ENCODE measurements around the gene CELF5. TPM values are rescaled to one million over a fixed set of nuclear protein-coding genes. Genes with fewer than 3 reads are reported as not detected.
"Not testable (repeated sequence)": the region's sequence is repeated elsewhere in the genome, so short reads cannot be mapped to it uniquely, and the experiment has no call there.

The CELF5 gene
- total RNA-seq, 1 donor from 2014 or later = 0.18 TPM

DNA sequence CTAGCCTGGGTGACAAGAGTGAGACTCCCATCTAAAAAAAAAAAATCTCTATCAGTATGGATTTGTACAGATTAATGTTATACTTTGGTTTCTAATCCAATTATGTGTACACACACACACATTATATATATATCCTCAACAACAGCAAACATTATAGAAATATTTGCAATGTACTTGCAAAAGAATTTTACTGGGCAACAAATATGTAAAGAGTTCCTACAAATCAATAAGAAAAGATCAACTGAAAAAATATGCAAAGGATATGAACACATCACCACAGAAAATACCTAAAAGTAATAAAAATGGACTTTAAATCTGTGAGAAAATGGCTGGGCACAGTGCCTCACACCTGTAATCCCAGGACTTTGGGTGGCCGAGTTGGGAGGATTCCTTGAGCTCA lies 101.0 kb downstream of the CELF5 start:
- DNase-seq (ENCODE audit: low spot score) = no peak
- intact Hi-C loops (cut with DNase I) = no loop called here
- no peak for ATAC-seq

DNA sequence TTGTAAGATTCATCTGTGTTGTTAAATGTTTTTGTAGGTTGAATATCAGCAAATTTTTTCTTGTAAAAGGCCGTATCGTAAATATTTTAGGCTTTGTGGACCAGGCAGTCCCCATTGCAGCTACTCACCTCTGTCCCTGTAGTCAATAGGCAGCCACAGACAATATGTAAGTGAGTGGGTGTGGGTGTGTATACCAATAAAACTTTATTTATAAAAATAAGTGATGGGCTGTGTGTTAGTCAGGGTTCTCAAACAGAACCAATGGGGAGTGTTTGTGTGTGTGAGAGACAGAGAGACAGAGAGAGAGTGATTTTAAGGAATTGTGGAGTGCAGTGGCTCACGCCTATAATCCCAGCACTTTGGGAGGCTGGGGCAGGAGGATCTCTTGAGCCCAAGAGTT lies 104.3 kb downstream of the CELF5 start:
- intact Hi-C loops (cut with DNase I) = no loop called here
- no peak for ATAC-seq
- no peak for DNase-seq (ENCODE audit: low spot score)

DNA sequence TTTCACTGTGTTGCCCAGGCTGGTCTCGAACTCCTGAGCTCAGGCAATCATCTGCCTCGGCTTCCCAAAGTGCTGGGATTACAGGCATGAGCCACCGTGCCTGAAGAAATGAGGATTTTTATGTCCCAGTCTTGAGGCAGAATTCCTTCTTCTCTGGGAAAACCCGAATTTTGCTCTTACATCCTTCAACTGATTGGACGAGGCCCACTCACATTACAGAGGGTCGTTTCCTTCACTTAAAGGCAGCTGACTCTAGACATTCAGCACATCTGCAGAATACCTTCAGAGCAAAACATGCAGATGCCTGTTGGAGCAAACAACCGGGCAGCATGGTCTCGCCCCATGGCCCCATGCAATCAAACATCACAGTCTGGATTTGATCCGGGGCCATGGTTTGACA lies 105.6 kb downstream of the CELF5 start:
- intact Hi-C loops (cut with DNase I) = loop anchor here (5.0 kb wide), 1 partner anchor 97 kb away; no protein-coding TSS in a partner anchor
- ATAC-seq = no peak
- DNase-seq (ENCODE audit: low spot score) = no peak

DNA sequence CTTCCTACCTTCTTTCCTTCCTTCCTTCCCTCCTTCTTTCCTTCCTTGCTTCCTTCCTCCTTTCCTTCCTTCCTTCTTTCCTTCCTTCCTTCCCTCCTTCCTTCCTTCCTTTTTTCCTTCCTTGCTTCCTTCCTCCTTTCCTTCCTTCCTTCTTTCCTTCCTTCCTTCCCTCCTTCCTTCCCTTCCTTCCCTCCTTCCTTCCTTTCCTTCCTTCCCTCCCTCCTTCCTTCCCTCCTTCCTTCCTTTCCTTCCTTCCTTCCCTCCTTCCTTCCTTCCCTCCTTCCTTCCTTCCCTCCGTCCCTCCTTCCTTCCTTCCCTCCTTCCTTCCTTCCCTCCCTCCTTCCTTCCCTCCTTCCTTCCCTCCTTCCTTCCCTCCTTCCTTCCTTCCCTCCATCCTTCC lies 107.8 kb downstream of the CELF5 start:
- intact Hi-C loops (cut with DNase I) = loop anchor here (5.0 kb wide), 1 partner anchor 95 kb away; no protein-coding TSS in a partner anchor
- not testable (repeated sequence) for DNase-seq (ENCODE audit: low spot score); ATAC-seq

DNA sequence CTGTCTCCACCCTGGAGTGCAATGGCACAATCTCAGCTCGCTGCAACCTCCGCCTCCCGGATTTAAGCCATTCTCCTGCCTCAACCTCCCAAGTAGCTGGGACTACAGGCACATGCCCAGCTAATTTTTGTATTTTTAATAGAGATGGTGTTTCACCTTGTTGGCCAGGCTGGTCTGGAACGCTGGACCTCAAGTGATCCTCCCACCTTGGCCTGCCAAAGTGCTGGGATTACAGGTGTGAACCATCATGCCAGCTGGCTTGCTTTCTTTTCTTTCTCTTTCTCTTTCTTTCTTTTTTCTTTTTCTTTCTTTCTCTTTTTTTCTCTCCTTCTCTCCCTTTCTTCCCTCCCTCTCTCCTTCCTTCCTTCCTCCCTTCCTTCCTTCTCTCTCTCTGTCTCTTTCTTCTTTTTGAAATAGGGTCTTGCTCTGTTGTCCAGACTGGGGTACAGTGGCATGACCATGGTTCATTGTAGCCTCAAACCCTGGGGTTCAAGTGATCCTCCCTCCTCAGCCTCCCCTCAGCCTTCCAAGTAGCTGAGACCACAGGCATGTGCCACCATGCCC lies 108.6 kb downstream of the CELF5 start:
- intact Hi-C loops (cut with DNase I) = loop anchor here (5.0 kb wide), 1 partner anchor 94 kb away; no protein-coding TSS in a partner anchor
- DNase-seq (ENCODE audit: low spot score) (no peak), ATAC-seq (no peak)

DNA sequence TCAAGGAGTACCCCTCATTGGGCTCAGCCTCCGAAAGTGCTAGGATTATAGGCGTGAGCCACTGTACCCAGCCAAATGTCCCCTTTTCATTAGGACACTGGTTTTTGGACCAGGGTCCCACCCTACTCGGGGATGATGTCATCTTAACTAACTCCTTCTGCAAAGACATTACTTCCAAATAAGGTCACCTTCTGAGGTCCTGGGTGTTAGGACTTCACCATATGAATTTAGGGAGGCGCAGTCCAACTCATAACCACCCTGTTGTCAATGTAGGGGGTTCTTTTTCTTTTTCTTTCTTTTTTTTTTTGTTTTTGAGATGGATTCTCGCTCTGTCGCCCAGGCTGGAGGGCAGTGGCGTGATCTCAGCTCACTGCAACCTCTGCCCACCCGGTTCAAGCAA lies 109.2 kb downstream of the CELF5 start:
- DNase-seq (ENCODE audit: low spot score) (no peak), ATAC-seq (no peak)
- intact Hi-C loops (cut with DNase I) = loop anchor here (5.0 kb wide), 1 partner anchor 94 kb away; no protein-coding TSS in a partner anchor

DNA sequence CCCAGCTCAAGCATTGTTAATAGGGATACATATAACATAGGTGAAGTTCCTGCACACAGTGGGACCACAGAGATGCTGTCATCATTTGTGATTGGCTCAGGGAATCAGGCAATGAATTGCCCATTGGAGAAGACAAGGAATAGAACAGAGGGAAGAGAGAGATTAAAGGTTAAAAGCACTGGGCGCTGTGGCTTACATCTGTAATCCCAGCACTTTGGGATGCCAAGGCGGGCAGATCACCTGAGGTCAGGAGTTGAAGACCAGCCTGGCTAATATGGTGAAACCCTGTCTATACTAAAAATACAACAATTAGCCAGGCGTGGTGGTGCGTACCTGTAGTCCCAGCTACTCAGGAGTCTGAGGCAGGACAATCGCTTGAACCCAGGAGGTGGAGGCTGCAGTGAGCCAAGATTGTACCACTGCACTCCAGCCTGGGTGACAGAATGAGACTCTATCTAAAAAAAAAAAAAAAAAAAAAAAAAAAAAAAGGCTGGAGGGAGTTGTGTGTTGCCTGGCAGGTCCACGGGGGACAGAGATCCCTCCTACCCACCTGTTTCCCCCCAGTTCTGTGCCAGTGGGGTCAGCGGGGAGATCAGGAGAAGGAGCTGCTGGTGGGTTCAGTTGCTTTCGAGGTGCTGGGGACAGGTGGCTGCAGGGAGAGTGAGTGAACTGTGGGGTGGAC lies 110.4 kb downstream of the CELF5 start:
- not testable (repeated sequence) for ATAC-seq; DNase-seq (ENCODE audit: low spot score)
- intact Hi-C loops (cut with DNase I) = loop anchor here (5.0 kb wide), 1 partner anchor 92 kb away; no protein-coding TSS in a partner anchor

DNA sequence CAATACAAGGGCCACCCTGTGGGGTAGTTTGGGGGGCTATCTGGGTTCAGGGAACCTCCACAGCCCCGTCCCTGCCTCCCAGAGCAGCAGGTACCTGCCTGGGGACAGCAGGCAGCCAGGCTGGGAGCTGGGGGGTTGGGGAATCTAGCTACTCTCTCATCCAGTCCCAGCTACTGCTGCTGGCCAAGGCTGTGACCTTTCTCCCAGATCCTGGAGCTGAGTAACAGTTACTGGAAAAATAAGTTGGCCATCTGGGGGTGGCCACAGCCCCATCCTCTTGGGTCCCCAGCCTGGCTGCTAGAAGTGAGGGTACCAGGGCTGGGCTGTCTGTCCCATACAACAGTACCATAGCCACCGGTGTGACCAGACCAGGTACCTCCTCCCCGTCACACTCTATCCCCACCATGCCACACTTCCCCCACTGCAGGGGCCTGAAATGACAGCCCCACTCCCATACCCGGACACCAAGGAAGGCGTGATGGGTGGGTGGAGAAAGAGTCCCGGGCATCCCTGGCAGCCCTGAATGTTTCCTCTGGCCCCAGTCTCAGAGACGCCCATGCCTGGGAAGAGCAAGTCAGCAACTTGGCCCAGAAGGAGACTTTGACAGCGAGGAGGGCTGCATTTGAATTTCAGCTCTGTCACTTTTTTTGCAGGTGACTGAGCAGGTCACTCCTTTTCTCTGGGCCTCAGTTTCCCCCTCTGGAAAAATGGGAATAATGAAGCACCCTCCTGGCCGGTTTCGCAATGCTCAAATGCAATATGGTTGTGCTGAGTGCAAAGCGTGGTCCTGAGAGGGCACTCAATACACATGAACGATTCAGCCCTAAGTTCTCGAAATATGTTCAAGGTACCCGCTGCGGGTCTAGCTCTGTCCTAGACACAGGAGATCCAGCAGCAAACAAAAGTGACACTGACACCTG lies 111.2 kb downstream of the CELF5 start:
- intact Hi-C loops (cut with DNase I) = no loop called here
- peak; percentile 53 for ATAC-seq
- no peak for DNase-seq (ENCODE audit: low spot score)

DNA sequence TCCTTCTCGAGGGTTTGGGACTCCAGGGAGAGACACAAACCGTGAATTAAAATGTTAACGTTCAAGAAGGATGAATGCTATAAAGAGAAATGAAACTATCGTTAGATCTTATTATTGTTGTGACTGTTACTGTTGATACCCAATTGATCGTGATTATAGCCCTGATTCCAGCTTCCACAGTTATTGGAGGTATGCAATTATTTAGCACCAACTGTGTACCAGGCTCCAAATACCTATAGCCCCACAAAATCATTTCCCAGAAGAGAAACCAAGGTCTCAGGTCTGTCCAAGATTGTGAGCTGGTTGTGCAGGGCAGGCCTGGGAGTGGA lies 111.9 kb downstream of the CELF5 start:
- no peak for DNase-seq (ENCODE audit: low spot score)
- no peak for ATAC-seq
- intact Hi-C loops (cut with DNase I) = no loop called here

DNA sequence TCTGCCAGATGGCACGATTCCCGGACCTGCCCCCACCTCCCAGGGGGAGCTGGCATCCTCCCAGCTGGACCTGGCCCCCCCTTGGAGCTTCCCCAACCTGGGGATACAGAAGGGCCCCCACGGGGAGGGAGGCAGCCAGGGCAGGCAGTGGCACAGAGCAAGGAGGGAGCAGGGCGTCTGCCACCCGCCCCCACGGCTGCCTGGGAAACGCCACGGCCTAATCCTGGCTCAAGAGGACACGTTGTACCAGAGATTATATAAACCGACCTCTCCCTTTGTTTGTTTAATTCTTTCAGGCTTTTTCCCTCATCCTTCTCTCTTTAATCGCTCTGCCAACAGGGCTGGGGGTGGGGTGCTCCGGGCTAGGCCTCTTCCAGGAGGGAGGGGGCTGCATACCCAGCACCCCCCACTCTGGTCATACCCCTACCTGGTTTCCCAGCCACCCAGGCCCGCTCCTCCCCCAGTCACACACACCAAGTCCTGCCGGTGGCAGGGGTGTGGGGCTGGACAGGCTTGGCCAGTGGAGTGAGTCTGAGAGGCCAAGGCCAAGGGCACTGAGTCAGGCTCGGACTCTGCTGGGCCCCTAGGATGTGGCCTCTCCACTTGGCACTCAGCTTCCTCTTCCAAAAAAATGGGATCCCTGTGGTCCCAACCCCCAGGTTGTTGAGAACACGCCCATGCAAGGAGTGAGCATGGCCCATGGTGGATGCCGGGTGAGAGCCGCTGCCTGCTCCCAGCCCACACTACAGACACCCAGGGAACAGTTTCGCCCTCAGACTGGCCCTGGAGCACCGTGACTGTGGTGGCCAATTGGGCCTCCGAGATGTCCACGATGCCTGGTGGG lies 112.4 kb downstream of the CELF5 start:
- ATAC-seq = peak; percentile 93
- intact Hi-C loops (cut with DNase I) = no loop called here
- DNase-seq (ENCODE audit: low spot score) = peak; percentile 76

DNA sequence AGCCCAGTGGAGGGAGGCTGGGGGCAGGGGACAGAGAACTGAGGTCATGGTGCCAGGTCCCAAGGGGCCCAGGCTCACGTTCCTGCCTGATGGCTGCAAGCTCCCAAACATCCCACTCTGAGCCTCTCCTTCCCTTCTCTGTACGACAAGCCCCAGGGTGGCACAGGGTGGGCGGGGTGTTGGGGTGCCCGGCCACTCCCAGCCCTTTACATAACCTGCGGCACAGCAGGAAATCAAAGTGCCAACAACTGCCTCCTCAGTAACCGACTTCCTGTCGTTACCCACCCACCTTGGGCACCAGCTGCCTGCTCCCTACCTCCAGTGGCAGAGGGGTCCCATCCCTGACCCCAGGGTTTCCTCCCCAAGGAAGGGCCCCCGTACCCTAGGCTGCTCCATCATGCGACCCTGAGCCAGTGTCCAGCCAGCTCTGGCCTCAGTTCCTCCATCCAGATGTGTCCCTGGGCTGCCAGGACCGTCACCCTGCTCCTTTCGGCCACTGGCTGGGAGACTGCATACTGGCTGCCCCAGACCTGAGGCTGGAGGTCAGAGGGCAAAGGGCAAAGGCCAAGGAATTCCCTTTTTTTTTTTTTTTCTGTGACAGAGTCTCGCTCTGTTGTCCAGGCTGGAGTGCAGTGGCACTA lies 114.2 kb downstream of the CELF5 start:
- intact Hi-C loops (cut with DNase I) = no loop called here
- DNase-seq (ENCODE audit: low spot score) = no peak

DNA sequence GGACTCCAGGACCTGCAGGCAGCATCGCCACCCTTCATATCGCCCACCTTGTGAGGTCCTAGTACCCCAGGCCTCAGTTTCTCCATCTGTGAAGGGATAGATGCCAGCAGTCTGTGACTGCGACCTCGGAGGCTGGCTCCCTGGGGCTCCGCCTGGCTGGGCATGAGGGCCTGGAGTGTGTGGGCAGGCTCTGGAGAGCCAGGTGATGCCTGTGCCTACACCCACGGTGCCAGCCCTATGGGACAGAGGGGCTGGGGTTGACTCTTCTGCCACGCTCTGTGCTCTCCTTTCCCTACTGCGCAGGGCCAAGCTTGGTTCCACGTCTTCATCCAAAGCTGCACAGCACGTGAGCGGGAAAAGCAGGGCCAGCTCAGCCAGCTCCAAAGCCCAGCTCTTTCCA lies 115.9 kb downstream of the CELF5 start:
- intact Hi-C loops (cut with DNase I) = no loop called here
- ATAC-seq = no peak
- no peak for DNase-seq (ENCODE audit: low spot score)

More for the DNA sequence above, 114.2 kb downstream of the CELF5 start:
- ATAC-seq = no peak

DNA sequence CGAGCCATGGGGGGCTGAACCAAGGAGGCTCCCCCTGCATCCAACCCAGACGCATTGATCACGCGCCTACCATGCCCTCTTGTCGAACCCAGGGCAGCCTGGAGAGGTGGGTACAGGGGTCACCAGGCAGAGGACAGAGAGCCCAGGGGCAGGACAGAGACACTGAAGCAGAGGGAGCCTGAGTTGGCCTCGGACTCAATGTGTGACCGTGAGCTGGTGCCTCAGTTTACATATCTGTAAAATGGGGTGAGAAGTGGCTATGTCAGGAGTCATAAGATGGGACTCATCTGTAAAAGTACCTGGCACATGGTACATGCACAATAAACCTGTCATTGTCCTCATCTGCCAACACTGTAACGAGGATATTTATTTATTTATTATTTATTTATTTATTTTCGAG lies 117.8 kb downstream of the CELF5 start:
- no peak for DNase-seq (ENCODE audit: low spot score)
- intact Hi-C loops (cut with DNase I) = no loop called here
- no peak for ATAC-seq

DNA sequence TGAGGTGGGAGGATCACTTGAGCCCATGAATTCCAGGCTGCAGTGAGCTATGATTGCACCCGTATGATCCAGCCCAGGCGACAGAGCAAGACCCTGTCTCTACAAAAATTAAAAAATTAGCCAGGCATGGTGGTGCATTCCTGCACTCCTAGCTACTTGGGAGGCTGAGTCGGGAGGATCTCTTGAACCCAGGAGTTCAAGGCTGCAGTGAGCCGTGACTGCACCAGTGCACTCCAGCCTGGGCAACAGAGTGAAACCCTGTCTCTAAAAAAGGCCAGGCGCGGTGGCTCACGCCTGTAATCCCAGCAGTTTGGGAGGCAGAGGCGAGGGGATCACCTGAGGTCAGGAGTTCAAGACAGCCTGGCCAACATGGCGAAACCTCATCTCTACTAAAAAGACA lies 118.5 kb downstream of the CELF5 start:
- ATAC-seq; intact Hi-C loops (cut with DNase I); DNase-seq (ENCODE audit: low spot score): not testable (repeated sequence)

DNA sequence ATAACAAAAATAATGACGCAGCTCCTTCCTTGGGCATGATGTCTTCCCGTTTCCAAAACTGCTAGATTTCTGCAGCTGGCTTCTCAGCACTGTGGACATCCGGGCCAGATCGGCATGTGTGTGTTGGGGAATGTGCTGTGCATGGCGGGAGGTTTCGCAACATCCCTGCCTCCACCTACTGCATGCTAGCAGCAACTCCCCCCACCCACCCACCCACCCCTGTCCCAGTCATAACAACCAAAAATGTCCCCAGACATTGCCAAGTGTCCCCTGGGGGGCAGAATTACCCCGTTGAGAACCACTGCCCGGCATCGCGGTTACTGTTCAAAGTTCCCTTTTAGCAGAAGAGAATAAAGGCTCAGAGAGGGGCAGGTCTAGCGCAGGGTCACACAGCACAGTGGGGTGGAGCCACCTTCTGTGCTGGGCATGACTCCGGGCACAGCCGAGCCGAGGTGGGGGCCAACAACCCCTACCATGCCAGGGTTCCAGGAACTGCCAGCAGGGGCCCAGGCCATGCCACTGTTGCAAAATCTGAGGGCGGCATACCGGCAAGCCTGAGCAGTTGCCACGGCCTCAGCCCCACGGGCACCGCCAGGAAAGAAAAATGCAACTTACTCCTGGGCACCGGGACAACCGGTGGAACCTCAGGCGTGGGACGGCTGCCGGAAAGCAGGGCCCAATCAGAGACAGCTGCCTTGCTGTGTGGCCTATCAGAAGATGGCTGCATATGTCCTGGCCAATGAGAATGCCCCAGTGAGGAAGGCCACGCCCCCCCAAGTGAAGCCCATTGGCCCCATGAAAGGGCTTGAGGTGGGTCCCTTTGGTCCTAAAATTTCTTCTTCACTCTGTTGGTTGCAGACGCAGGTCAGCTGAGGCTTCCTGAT lies 119.4 kb downstream of the CELF5 start:
- ATAC-seq (peak; percentile 85), DNase-seq (ENCODE audit: low spot score) (peak; percentile 82)
- intact Hi-C loops (cut with DNase I) = no loop called here

DNA sequence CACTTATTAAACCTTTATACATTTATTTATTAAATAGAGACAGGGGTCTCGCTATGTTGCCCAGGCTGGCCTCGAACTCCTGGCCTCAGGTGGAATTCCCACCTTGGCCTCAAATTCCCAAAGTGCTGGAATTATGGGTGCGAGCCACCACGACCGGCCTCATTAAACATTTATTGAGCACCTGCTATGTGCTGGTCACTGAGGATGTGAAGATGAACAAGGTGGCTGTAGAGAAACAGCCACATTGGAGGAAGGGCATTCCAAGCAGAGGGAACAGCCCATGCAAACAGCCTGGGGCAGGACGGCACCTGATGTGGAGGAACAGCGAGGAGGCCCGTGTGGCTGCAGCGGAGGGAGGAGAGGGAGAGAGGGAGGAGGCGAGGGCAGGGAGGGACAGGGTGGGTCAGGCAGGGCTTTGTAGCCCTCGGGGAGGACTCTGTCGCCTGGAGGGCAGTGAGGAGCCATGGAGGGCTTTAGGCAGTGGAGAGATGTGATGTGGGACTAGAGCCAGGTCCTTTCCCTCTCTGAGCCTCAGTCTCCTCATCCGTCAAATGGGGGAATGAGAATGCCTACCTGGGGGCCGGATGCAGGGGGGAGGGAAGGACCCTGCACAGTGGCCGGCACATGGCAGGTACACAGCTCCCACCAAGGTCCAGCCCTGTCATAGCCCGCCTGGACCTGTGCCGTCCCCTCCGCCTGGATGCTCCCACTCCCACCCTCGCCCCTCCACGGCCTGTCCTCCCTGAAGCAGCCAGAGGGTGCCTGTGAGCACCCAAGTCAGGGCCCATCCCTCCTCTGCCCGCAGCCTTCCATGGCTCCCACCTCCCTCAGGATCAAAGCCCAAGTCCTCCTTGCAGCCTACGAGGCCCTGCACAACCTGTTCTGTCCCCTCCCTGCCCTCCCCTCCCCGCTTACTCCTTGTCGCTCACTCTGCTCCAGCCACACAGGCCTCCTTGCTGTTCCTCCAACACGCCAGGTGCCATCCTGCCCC lies 120.4 kb downstream of the CELF5 start:
- ATAC-seq = no peak
- DNase-seq (ENCODE audit: low spot score) = no peak
- intact Hi-C loops (cut with DNase I) = no loop called here
